Stomach (tissue), 4 donors: Measurements from ENCODE around the gene RTN3.

Experiments used
- POLR2A ChIP-seq, 4 donors: fragments of 450-650 bp; IDR thresholded peaks; one replicate each; pipeline ENCODE4 v1.6.1; 2016; ENCODE audit warnings: antibody characterized with exemption in 4 of 4, control low read depth in 2 of 4, mild to moderate bottlenecking in 1 of 4, moderate library complexity in 1 of 4
- POLR2AphosphoS5 ChIP-seq, 3 donors: sonication (generic); formaldehyde crosslinking; IDR thresholded peaks; one replicate each; pipeline ENCODE4 v1.6.1; 2016; ENCODE audit warnings: antibody characterized with exemption in 3 of 3
- TF ChIP-seq, protein P1 (sequence below), 7 experiments: fragments of 450-650 bp in 4 of 7; fragments of 200-600 bp in 3 of 7; sonication (generic) in 3 of 7; IDR thresholded peaks; one replicate each; pipeline ENCODE4 v1.5.1; 2016 to 2019; ENCODE audit warnings: antibody characterized with exemption in 7 of 7, control low read depth in 2 of 7, mild to moderate bottlenecking in 1 of 7

- TF ChIP-seq POLR2A (IDR thresholded peaks at IDR 0.05) (no peak), POLR2AphosphoS5 (IDR thresholded peaks at IDR 0.05) (no peak)
- TF ChIP-seq, protein P1, sequence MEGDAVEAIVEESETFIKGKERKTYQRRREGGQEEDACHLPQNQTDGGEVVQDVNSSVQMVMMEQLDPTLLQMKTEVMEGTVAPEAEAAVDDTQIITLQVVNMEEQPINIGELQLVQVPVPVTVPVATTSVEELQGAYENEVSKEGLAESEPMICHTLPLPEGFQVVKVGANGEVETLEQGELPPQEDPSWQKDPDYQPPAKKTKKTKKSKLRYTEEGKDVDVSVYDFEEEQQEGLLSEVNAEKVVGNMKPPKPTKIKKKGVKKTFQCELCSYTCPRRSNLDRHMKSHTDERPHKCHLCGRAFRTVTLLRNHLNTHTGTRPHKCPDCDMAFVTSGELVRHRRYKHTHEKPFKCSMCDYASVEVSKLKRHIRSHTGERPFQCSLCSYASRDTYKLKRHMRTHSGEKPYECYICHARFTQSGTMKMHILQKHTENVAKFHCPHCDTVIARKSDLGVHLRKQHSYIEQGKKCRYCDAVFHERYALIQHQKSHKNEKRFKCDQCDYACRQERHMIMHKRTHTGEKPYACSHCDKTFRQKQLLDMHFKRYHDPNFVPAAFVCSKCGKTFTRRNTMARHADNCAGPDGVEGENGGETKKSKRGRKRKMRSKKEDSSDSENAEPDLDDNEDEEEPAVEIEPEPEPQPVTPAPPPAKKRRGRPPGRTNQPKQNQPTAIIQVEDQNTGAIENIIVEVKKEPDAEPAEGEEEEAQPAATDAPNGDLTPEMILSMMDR (IDR thresholded peaks at IDR 0.05): no peak
These were observed 84.5 kb downstream of the RTN3 start for GRCh38 chr11:63765688-63766241.
